DOHH2 (cell line): ENCODE results near the gene TLNRD1.

Experiments used
- EZH2phosphoT487 ChIP-seq: fragments of 200-600 bp; sonication (generic); IDR thresholded peaks from 2 replicates; pipeline ENCODE4 v1.6.1; 2017; ENCODE audit warnings: borderline replicate concordance, mild to moderate bottlenecking, antibody characterized with exemption, low read length, moderate library complexity, mixed read lengths
- TF ChIP-seq, protein P1 (sequence below): fragments of 200-600 bp; sonication (generic); IDR thresholded peaks from one replicate; pipeline ENCODE4 v1.5.1; 2014; ENCODE audit warnings: antibody characterized with exemption, mild to moderate bottlenecking, low read depth, low read length; ENCODE audit not compliant: poor library complexity, severe bottlenecking

- TF ChIP-seq, protein P1, sequence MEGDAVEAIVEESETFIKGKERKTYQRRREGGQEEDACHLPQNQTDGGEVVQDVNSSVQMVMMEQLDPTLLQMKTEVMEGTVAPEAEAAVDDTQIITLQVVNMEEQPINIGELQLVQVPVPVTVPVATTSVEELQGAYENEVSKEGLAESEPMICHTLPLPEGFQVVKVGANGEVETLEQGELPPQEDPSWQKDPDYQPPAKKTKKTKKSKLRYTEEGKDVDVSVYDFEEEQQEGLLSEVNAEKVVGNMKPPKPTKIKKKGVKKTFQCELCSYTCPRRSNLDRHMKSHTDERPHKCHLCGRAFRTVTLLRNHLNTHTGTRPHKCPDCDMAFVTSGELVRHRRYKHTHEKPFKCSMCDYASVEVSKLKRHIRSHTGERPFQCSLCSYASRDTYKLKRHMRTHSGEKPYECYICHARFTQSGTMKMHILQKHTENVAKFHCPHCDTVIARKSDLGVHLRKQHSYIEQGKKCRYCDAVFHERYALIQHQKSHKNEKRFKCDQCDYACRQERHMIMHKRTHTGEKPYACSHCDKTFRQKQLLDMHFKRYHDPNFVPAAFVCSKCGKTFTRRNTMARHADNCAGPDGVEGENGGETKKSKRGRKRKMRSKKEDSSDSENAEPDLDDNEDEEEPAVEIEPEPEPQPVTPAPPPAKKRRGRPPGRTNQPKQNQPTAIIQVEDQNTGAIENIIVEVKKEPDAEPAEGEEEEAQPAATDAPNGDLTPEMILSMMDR: no peak
- TF ChIP-seq EZH2phosphoT487: no peak
Measured at GRCh38 chr15:81031203-81031602, 30.5 kb downstream of the TLNRD1 start.
